ENCODE measurements around the gene MPC1. TPM values are rescaled to one million over a fixed set of nuclear protein-coding genes. Genes with fewer than 3 reads are reported as not detected.
"Not testable (repeated sequence)": the region's sequence is repeated elsewhere in the genome, so short reads cannot be mapped to it uniquely, and the experiment has no call there.

The MPC1 gene
- total and polyA plus RNA-seq, 2 experiments from 2014 or later: 15.5 to 39.4 TPM

DNA sequence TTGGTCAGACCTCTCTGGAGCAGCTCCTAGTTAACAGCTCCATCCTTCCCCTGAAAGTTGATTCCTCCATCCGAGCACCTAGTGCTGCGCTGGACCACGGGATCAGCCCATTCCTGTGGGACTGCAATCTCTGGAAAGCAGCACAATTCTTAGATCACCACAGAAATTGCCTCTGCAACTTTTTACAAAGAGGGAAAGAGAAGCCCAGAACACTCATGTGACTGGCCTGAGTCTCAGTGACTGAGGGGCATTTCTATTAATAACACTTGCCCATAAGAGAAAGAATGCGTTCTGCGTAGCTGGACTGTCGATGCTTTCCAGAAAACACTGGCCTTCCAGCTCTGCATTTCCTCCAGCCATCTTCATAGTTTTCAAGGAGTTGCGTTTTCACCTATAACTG, 18.3 kb downstream of the MPC1 start (continued):
- TF ChIP-seq, protein P1, sequence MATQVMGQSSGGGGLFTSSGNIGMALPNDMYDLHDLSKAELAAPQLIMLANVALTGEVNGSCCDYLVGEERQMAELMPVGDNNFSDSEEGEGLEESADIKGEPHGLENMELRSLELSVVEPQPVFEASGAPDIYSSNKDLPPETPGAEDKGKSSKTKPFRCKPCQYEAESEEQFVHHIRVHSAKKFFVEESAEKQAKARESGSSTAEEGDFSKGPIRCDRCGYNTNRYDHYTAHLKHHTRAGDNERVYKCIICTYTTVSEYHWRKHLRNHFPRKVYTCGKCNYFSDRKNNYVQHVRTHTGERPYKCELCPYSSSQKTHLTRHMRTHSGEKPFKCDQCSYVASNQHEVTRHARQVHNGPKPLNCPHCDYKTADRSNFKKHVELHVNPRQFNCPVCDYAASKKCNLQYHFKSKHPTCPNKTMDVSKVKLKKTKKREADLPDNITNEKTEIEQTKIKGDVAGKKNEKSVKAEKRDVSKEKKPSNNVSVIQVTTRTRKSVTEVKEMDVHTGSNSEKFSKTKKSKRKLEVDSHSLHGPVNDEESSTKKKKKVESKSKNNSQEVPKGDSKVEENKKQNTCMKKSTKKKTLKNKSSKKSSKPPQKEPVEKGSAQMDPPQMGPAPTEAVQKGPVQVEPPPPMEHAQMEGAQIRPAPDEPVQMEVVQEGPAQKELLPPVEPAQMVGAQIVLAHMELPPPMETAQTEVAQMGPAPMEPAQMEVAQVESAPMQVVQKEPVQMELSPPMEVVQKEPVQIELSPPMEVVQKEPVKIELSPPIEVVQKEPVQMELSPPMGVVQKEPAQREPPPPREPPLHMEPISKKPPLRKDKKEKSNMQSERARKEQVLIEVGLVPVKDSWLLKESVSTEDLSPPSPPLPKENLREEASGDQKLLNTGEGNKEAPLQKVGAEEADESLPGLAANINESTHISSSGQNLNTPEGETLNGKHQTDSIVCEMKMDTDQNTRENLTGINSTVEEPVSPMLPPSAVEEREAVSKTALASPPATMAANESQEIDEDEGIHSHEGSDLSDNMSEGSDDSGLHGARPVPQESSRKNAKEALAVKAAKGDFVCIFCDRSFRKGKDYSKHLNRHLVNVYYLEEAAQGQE (IDR thresholded peaks at IDR 0.05; ENCODE audit: unreplicated experiment): no peak
- TF ChIP-seq STAT1 (IDR thresholded peaks at IDR 0.05; ENCODE audit: unreplicated experiment) (no peak), EZH2 (IDR thresholded peaks at IDR 0.05; ENCODE audit: low read depth, unreplicated experiment) (no peak), CREB1 (CRISPR knock-in tag; IDR thresholded peaks at IDR 0.05; ENCODE audit: low read depth) (no peak), ZNF331 (CRISPR knock-in tag; IDR thresholded peaks at IDR 0.05; ENCODE audit: low read depth) (no peak)
- TF ChIP-seq, protein P2, sequence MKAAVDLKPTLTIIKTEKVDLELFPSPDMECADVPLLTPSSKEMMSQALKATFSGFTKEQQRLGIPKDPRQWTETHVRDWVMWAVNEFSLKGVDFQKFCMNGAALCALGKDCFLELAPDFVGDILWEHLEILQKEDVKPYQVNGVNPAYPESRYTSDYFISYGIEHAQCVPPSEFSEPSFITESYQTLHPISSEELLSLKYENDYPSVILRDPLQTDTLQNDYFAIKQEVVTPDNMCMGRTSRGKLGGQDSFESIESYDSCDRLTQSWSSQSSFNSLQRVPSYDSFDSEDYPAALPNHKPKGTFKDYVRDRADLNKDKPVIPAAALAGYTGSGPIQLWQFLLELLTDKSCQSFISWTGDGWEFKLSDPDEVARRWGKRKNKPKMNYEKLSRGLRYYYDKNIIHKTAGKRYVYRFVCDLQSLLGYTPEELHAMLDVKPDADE (IDR thresholded peaks at IDR 0.05): no peak

DNA sequence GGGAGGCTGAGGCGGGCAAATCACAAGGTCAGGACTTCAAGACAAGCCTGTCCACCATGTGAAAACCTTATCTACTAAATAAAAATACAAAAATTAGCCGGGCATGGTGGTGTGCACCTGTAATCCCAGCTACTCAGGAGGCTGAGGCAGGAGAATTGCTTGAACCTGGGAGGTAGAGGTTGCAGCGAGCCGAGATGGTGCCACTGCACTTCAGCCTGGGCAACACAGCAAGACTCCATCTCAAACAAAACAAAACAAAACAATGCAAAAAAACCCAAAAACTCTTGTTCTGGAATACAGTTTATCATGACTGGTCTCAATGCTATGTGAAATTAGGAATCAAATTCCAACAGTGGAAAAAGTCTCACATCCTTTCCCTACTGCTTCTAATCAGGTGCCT, 20.3 kb downstream of the MPC1 start:
- not testable (repeated sequence) for H3K4me3 Mint-ChIP-seq; ATAC-seq; H3K27ac ChIP-seq (ENCODE audit: low read depth); H3F3A ChIP-seq (replicated peaks; ENCODE audit: low read depth); H3K4me3 ChIP-seq; H3K9me3 Mint-ChIP-seq; H3K27me3 Mint-ChIP-seq (ENCODE audit: insufficient read depth, low read depth, poor library complexity); H2AFZ ChIP-seq; H4K20me1 ChIP-seq (replicated peaks; ENCODE audit: insufficient read depth); H3K4me2 ChIP-seq; H3K79me2 ChIP-seq (replicated peaks; ENCODE audit: insufficient read depth); DNase-seq (ENCODE audit: low spot score); H3K27ac Mint-ChIP-seq; H3K36me3 ChIP-seq (ENCODE audit: insufficient read depth); H3K9me2 ChIP-seq (ENCODE audit: insufficient read depth); H3K27me3 ChIP-seq (ENCODE audit: insufficient read depth)
- Mint-ChIP-seq H3K36me3 (ENCODE audit: low read depth) (peaks cover 11% of the 10 kb centered on the region; the same call in 2 of the 3 replicates), H3K4me1 (peaks cover 40% of the 10 kb centered on the region)
- peaks cover 28% of the 10 kb centered on the region for H3K4me1 ChIP-seq (ENCODE audit: insufficient read depth)

DNA sequence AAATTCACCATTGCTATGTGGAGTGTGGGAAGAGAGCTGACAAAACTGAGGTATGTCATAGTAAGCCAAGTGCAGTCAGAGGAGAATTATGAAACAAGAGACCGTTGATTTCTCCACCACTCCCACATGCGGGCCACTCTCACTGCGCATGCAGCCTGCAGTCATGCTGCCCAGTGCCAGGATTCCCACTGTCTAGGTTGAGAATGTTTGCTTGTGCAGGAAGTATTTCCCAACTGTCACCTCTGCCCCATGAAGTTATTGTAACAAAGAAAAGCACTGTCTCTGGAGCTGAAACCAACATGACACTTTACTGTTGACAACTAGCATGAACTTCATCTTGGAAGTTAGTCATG, 21.7 kb downstream of the MPC1 start:
- DNase-seq (ENCODE audit: low spot score) (no peak), ATAC-seq (no peak)
- peaks cover 15% of the 10 kb centered on the region for H3K4me1 ChIP-seq (ENCODE audit: insufficient read depth)
- Mint-ChIP-seq H3K27me3 (ENCODE audit: insufficient read depth, low read depth, poor library complexity) (peaks cover 4% of the 10 kb centered on the region), H3K27ac (no peak overlapping the region), H3K36me3 (ENCODE audit: low read depth) (peaks cover 11% of the 10 kb centered on the region; the same call in 2 of the 3 replicates), H3K4me3 (no peak overlapping the region), H3K9me3 (0 out of 3 replicates have a peak, but pooled peaks cover 3% of the 10 kb centered on the region), H3K4me1 (peaks cover 28% of the 10 kb centered on the region)
- H3K27ac ChIP-seq (ENCODE audit: low read depth): no peak overlapping the region
- no peaks in the 10 kb centered on the region for H3F3A ChIP-seq (replicated peaks; ENCODE audit: low read depth)
- H4K20me1 ChIP-seq (replicated peaks; ENCODE audit: insufficient read depth): no peaks in the 10 kb centered on the region
- no peak overlapping the region for H3K4me3 ChIP-seq
- H3K9me2 ChIP-seq (ENCODE audit: insufficient read depth): no peaks in the 10 kb centered on the region
- H2AFZ ChIP-seq: no peak overlapping the region
- H3K36me3 ChIP-seq (ENCODE audit: insufficient read depth): 0 out of 2 replicates have a peak, but pooled peaks cover 2% of the 10 kb centered on the region
- H3K4me2 ChIP-seq: no peak overlapping the region
- no peaks in the 10 kb centered on the region for H3K27me3 ChIP-seq (ENCODE audit: insufficient read depth)
- no peaks in the 10 kb centered on the region for H3K79me2 ChIP-seq (replicated peaks; ENCODE audit: insufficient read depth)
- no peak for TF ChIP-seq NANOG (IDR thresholded peaks at IDR 0.05; ENCODE audit: borderline replicate concordance)
- TF ChIP-seq, protein P1 (IDR thresholded peaks at IDR 0.05; ENCODE audit: unreplicated experiment): no peak

All from GM23338 (cell line).